Right lobe of liver (tissue), 6 donors: ENCODE measurements around the gene BARX2. TPM values are rescaled to one million over a fixed set of nuclear protein-coding genes. Genes with fewer than 3 reads are reported as not detected.

Source experiments
- ATAC-seq, 4 donors: fragments of 200-7000 bp; cut with Tn5 transposase; one replicate each; pipeline ENCODE4 v1.9.1; 2020; ENCODE audit warnings: mild to moderate bottlenecking in 4 of 4, moderate library complexity in 4 of 4
- DNase-seq, 3 donors: peaks; one replicate each; pipeline ENCODE4 v3.0.0-alpha.2; 2020
- H3K27ac ChIP-seq, 3 donors: fragments of 200-600 bp; one replicate each; pipeline ENCODE4 v1.8.0; 2022
- H3K27me3 ChIP-seq, 2 donors: fragments of 200-600 bp; one replicate each; pipeline ENCODE4 v1.8.0; 2022
- H3K36me3 ChIP-seq, 4 donors: fragments of 200-600 bp; sonication (generic) in 1 of 4; one replicate each; pipeline versions ENCODE4 v1.5.1 to v1.8.0; 2017 to 2022; ENCODE audit warnings: control low read depth in 1 of 4
- H3K4me1 ChIP-seq, 4 donors: fragments of 200-600 bp; sonication (generic) in 1 of 4; one replicate each; pipeline versions ENCODE4 v1.5.1 to v1.8.0; 2017 to 2022; ENCODE audit warnings: control low read depth in 1 of 4
- H3K4me3 ChIP-seq, 3 donors: fragments of 200-600 bp; one replicate each; pipeline ENCODE4 v1.8.0; 2022
- H3K9me3 ChIP-seq, 4 donors: fragments of 200-600 bp; sonication (generic) in 1 of 4; one replicate each; pipeline versions ENCODE4 v1.5.1 to v1.8.0; 2017 to 2022; ENCODE audit warnings: control low read depth in 1 of 4
- POLR2A ChIP-seq: fragments of 450-650 bp; IDR thresholded peaks from one replicate; pipeline ENCODE4 v1.6.1; 2017; ENCODE audit warnings: antibody characterized with exemption, mild to moderate bottlenecking
- WGBS: methylation state at CpG from one replicate; pipeline ENCODE4 v1.1.6; 2018; ENCODE audit warnings: low coverage, low lambda C conversion rate; ENCODE audit not compliant: insufficient coverage; ENCODE audit errors: missing lambda C conversion rate; 5-methylcytosine and 5-hydroxymethylcytosine counted together
- intact Hi-C, 2 donors: fragments of 100-400 bp; cut with DNase I; formaldehyde crosslinking; loops; one replicate each; pipeline versions ENCODE4 v1.11.2 to v1.14.1; 2022
- total RNA-seq, 6 experiments: library from RNA; depleted of rRNA in 2 of 6; stranded (reverse); fragments of >200 nt in 2 of 6; fragmentation: NEBNext Ultra II Directional in 3 of 6; extraction: Animal tissue kit (Norgen Biotek cat#: 25700) in 3 of 6; gene quantifications; one replicate each; pipeline versions ENCODE4 v1.1.0 to v1.2.4, GENCODE V29; 2016 to 2023
- TF ChIP-seq, protein P1 (sequence below), 4 donors: fragments of 200-600 bp in 3 of 4; fragments of 450-650 bp in 1 of 4; IDR thresholded peaks; one replicate each; pipeline versions ENCODE4 v1.5.1 to v1.8.0; 2016 to 2022; ENCODE audit warnings: antibody characterized with exemption in 4 of 4, mild to moderate bottlenecking in 2 of 4
- donor health status: DM: no; HTN: yes; CAD: no.
- donor health status: DM: no; HTN: no; CAD: no.
- donor health status: DM: no; HTN: no; CAD: no.
- donor health status: DM: no; HTN: yes; CAD: no.
- donor health status: DM: no; HTN: yes; CAD: no.

BARX2 gene
- total RNA-seq, 6 experiments from 2014 or later: not detected

- Histone ChIP-seq H3K27ac (no peak overlapping the region), H3K36me3 (no peaks in the 10 kb centered on the region), H3K9me3 (no peaks in the 10 kb centered on the region), H3K4me3 (no peak overlapping the region), H3K27me3 (no peaks in the 10 kb centered on the region), H3K4me1 (no peaks in the 10 kb centered on the region)
- ATAC-seq: no peak
- TF ChIP-seq POLR2A: no peak
- TF ChIP-seq, protein P1, sequence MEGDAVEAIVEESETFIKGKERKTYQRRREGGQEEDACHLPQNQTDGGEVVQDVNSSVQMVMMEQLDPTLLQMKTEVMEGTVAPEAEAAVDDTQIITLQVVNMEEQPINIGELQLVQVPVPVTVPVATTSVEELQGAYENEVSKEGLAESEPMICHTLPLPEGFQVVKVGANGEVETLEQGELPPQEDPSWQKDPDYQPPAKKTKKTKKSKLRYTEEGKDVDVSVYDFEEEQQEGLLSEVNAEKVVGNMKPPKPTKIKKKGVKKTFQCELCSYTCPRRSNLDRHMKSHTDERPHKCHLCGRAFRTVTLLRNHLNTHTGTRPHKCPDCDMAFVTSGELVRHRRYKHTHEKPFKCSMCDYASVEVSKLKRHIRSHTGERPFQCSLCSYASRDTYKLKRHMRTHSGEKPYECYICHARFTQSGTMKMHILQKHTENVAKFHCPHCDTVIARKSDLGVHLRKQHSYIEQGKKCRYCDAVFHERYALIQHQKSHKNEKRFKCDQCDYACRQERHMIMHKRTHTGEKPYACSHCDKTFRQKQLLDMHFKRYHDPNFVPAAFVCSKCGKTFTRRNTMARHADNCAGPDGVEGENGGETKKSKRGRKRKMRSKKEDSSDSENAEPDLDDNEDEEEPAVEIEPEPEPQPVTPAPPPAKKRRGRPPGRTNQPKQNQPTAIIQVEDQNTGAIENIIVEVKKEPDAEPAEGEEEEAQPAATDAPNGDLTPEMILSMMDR (IDR thresholded peaks at IDR 0.05): no peak
- DNase-seq: no peak
- intact Hi-C loops: no loop called here
- WGBS: 11% methylated on average over 3 of the region's 5 CpGs
Measured at GRCh38 chr11:129451524-129451923, 75.9 kb downstream of the BARX2 start.

DNA sequence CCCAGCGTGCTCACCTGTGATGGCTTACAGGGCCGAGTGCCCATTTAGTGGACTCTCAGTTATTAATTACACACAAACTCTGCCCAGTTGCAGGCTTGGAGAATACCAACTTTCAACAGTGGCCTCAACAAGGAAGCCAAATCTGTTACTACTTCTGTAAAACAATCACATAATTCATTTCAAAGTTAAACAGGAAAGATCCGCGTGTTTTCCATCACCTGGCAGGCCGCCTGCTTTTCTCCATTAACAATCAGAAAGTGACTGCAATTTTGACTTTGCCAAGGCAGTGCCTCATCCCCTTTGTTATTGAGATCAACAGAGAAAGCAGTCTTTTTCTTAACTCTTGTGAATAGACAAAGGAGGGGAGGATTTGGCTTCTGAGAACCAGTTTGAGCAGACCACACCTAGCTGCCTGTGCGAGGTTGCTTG lies 77.7 kb downstream of the BARX2 start:
- Histone ChIP-seq H3K27ac (no peak overlapping the region), H3K9me3 (no peaks in the 10 kb centered on the region), H3K4me3 (no peak overlapping the region), H3K4me1 (no peaks in the 10 kb centered on the region), H3K36me3 (no peaks in the 10 kb centered on the region), H3K27me3 (no peaks in the 10 kb centered on the region)
- no peak for TF ChIP-seq POLR2A
- TF ChIP-seq, protein P1 (IDR thresholded peaks at IDR 0.05): no peak
- intact Hi-C loops: no loop called here
- no peak for DNase-seq
- WGBS: 39% methylated on average over 4 of the region's 6 CpGs
- ATAC-seq: no peak

DNA sequence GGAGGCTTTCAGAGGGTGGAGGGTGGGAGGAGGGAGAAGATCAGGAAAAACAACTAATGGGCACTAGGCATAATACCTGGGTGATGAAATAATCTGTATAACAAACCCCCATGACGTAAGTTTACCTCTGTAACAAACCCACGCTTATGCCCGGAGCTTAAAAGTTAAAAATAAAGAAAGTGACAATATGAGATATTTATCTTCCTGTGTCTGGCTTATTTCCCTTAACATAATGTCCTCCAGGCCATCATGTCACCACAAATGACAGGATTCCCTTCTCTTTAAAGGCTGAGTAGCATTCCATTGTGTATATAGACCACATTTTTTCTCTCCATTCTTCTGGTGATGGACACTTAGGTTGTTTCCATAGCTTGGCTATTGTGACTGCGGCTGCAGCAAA lies 79.5 kb downstream of the BARX2 start:
- H3K4me1 ChIP-seq: no peaks in the 10 kb centered on the region
- H3K27ac ChIP-seq: no peak overlapping the region
- TF ChIP-seq, protein P1 (IDR thresholded peaks at IDR 0.05): no peak
- no peak for TF ChIP-seq POLR2A
- no peaks in the 10 kb centered on the region for H3K9me3 ChIP-seq
- DNase-seq (no peak), ATAC-seq (no peak)
- no peak overlapping the region for H3K4me3 ChIP-seq
- intact Hi-C loops: no loop called here
- no peaks in the 10 kb centered on the region for H3K36me3 ChIP-seq
- no peaks in the 10 kb centered on the region for H3K27me3 ChIP-seq
- WGBS: 86% methylated on average over 4 of the region's 4 CpGs

GRCh38 chr11:129455756-129456655 lies 80.4 kb downstream of the BARX2 start:
- Histone ChIP-seq H3K9me3 (no peaks in the 10 kb centered on the region), H3K4me1 (no peaks in the 10 kb centered on the region), H3K27me3 (no peaks in the 10 kb centered on the region), H3K36me3 (no peaks in the 10 kb centered on the region), H3K4me3 (no peak overlapping the region), H3K27ac (no peak overlapping the region)
- WGBS: 59% methylated on average over 13 of the region's 17 CpGs
- intact Hi-C loops: no loop called here
- ATAC-seq: no peak
- no peak for DNase-seq
- TF ChIP-seq, protein P1 (IDR thresholded peaks at IDR 0.05): no peak
- no peak for TF ChIP-seq POLR2A
